ENCODE data around the gene XPNPEP1.

XPNPEP1 gene

GRCh38 chr10:109922976-109923921 is at the start of gene XPNPEP1:
Gene XPNPEP1, minus strand, starts transcription at chr10:109923511. Its CDS starts 78 bp downstream, at chr10:109923433.
- peak; percentile 79 for DNase-seq (ENCODE audit: low read depth in 2 of 2)

GRCh38 chr10:109972372-109973001 is 49.2 kb upstream of the XPNPEP1 start:
- no peak for DNase-seq (ENCODE audit: low read depth in 2 of 2)

GRCh38 chr10:109971634-109972033 is 48.3 kb upstream of the XPNPEP1 start:
- DNase-seq (ENCODE audit: low read depth in 2 of 2): no peak

- DNase-seq (ENCODE audit: low read depth in 2 of 2): no peak
These were observed 46.5 kb upstream of the XPNPEP1 start for GRCh38 chr10:109969760-109970346.

GRCh38 chr10:109968953-109969759 is 45.8 kb upstream of the XPNPEP1 start:
- DNase-seq (ENCODE audit: low read depth in 2 of 2): no peak

GRCh38 chr10:109967739-109968088 is 44.4 kb upstream of the XPNPEP1 start:
- no peak for DNase-seq (ENCODE audit: low read depth in 2 of 2)

GRCh38 chr10:109966961-109967738 is 43.8 kb upstream of the XPNPEP1 start:
- DNase-seq (ENCODE audit: low read depth in 2 of 2): no peak

- no peak for DNase-seq (ENCODE audit: low read depth in 2 of 2)
These were observed 41.0 kb upstream of the XPNPEP1 start for GRCh38 chr10:109964318-109964717.

GRCh38 chr10:109963439-109963838 is 40.1 kb upstream of the XPNPEP1 start:
- no peak for DNase-seq (ENCODE audit: low read depth in 2 of 2)

GRCh38 chr10:109962247-109962646 is 38.9 kb upstream of the XPNPEP1 start:
- no peak for DNase-seq (ENCODE audit: low read depth in 2 of 2)

GRCh38 chr10:109961174-109962001 is 38.1 kb upstream of the XPNPEP1 start:
- DNase-seq (ENCODE audit: low read depth in 2 of 2): no peak

GRCh38 chr10:109960682-109961081 is 37.4 kb upstream of the XPNPEP1 start:
- DNase-seq (ENCODE audit: low read depth in 2 of 2): no peak

- no peak for DNase-seq (ENCODE audit: low read depth in 2 of 2)
These were observed 36.2 kb upstream of the XPNPEP1 start for GRCh38 chr10:109959259-109960145.

- no peak for DNase-seq (ENCODE audit: low read depth in 2 of 2)
These were observed 34.7 kb upstream of the XPNPEP1 start for GRCh38 chr10:109958059-109958458.

- DNase-seq (ENCODE audit: low read depth in 2 of 2): no peak
These were observed 33.9 kb upstream of the XPNPEP1 start for GRCh38 chr10:109957092-109957797.

GRCh38 chr10:109956454-109957091 is 33.3 kb upstream of the XPNPEP1 start:
- DNase-seq (ENCODE audit: low read depth in 2 of 2): peak in 1 of 2 donors; percentile 7

- DNase-seq (ENCODE audit: low read depth in 2 of 2): no peak
These were observed 30.5 kb upstream of the XPNPEP1 start for GRCh38 chr10:109953766-109954165.

GRCh38 chr10:109952526-109952925 is 29.2 kb upstream of the XPNPEP1 start:
- no peak for DNase-seq (ENCODE audit: low read depth in 2 of 2)

All from stimulated activated CD8-positive, alpha-beta memory T cell treated with anti-CD3 and anti-CD28 coated beads, Interleukin-15, amount 100 ng/mL, for 48 hours (primary cell).